Measurements from ENCODE around the gene MCRIP2.
"Not testable (repeated sequence)": the region's sequence is repeated elsewhere in the genome, so short reads cannot be mapped to it uniquely, and the experiment has no call there.

Gene MCRIP2

GRCh38 chr16:683396-684070 lies 41.9 kb downstream of the MCRIP2 start:
- DNase-seq, result no peak

GRCh38 chr16:684071-684794 lies 42.6 kb downstream of the MCRIP2 start, which contains the start of gene JMJD8:
Gene JMJD8 (minus strand): TSS chr16:684334. CDS start chr16:684319, 15 bp downstream.
- DNase-seq, result peak; percentile 93 to 95

- no peak for DNase-seq
These were observed 43.5 kb downstream of the MCRIP2 start for GRCh38 chr16:684961-685696.

GRCh38 chr16:685967-686366 lies 44.3 kb downstream of the MCRIP2 start:
- DNase-seq, result no peak

- no peak for DNase-seq
These were observed 45.0 kb downstream of the MCRIP2 start for GRCh38 chr16:686459-687260.

- no peak for DNase-seq
These were observed 45.9 kb downstream of the MCRIP2 start for GRCh38 chr16:687499-687898.

- no peak for DNase-seq
These were observed 47.7 kb downstream of the MCRIP2 start for GRCh38 chr16:689175-689897.

- not testable (repeated sequence) for DNase-seq
These were observed 49.6 kb downstream of the MCRIP2 start for GRCh38 chr16:691242-691641.

GRCh38 chr16:692356-693108 lies 50.9 kb downstream of the MCRIP2 start:
- no peak for DNase-seq

GRCh38 chr16:693364-693763 lies 51.7 kb downstream of the MCRIP2 start:
- DNase-seq, result no peak

GRCh38 chr16:693766-694165 lies 52.1 kb downstream of the MCRIP2 start:
- no peak for DNase-seq

- DNase-seq, result no peak
These were observed 52.7 kb downstream of the MCRIP2 start for GRCh38 chr16:694187-694862.

GRCh38 chr16:694863-695354 lies 53.3 kb downstream of the MCRIP2 start:
- no peak for DNase-seq

GRCh38 chr16:695355-696089 lies 53.9 kb downstream of the MCRIP2 start:
- DNase-seq, result peak; percentile 54 to 56
